NCI-H146 (cell line): ENCODE measurements around the gene ENTR1.
A peak's percentile ranks its signal among the peaks of the same experiment; 100 is the strongest.
"Not testable (repeated sequence)": the region's sequence is repeated elsewhere in the genome, so short reads cannot be mapped to it uniquely, and the experiment has no call there.

Experiments
- DNase-seq: peaks from one replicate; lab custom pipeline; 2025; lab: John Stamatoyannopoulos, UW

The ENTR1 gene

DNA sequence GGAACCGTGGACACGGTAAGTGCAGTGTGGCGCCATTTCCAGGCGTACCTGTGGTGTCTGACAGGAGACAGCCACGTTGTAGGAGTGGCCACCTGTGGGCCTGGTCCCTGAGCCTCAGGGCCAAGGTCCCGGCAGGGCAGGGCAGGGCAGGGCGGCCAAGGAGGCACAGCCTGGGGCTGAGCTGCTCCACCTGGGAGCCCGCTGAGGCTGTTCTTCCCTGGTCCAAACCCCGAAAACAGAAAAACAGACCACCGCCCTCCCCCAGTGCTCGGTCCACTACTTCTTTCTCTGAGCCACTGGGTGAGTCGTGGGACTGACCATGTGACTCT, 8.6 kb upstream of the ENTR1 start:
- no peak for DNase-seq

DNA sequence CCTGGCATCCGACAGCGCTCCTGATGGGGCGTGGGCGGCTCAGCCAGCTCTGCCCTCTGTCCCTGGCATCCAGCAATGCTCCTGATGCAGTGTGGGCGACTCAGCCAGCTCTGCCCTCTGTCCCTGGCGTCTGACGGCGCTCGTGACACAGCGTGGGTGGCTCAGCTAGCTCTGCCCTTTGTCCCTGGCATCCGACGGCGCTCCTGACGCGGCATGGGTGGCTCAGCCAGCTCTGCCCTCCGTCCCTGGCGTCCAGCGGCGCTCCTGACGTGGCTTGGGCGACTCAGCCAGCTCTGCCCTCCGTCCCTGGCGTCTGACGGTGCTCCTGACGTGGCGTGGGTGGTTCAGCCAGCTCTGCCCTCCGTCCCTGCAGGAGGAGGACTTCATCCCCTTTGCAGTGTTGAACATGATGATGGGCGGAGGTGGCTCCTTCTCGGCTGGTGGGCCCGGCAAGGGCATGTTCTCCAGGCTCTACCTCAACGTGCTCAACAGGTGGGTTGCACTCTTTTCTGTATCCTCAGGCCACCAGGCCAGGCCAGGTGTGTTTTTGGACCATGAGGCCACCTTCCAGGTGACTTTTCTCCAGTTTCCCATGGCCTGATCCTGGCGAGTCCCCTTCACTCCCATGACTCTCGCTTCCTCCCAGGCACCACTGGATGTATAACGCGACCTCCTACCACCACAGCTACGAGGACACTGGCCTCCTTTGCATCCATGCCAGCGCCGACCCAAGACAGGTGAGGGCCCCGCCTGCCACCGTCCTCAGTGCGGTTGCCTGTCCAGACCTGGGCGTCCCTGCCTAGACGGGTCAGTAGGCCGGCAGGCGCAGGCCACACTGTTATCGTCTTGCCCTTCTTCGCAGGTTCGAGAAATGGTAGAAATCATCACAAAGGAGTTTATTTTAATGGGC, 8.0 kb upstream of the ENTR1 start:
- DNase-seq: no peak

GRCh38 chr9:136416914-136417313, 6.5 kb upstream of the ENTR1 start:
- no peak for DNase-seq

- no peak for DNase-seq
Measured at GRCh38 chr9:136416427-136416826, 6.0 kb upstream of the ENTR1 start.

DNA sequence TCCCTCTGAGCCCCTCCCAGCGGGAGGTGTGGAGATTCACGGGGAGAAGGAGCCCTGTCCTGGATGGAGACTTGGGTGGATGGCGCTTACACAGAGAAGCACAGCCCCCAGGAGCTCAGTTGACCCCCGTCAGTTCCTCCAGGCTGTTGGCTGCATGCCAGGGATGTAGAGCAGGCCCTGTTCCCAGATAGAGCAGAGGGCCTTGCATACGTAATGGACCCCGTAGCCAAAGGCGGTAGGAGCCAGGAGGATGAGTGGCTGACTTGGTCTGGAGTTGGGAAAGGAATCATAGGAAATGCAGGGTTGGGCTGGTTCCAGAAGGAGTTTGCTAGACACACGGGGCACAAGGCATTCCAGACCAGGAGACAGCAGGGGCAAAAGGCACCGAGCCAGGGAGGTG, 2.5 kb upstream of the ENTR1 start:
- DNase-seq: no peak

GRCh38 chr9:136411378-136411777, 964 bp upstream of the ENTR1 start:
- no peak for DNase-seq

- DNase-seq: peak; percentile 16
Measured at GRCh38 chr9:136409557-136410455, 608 bp downstream of the ENTR1 start.

- no peak for DNase-seq
Measured at GRCh38 chr9:136407911-136408310, 2.5 kb downstream of the ENTR1 start.

DNA sequence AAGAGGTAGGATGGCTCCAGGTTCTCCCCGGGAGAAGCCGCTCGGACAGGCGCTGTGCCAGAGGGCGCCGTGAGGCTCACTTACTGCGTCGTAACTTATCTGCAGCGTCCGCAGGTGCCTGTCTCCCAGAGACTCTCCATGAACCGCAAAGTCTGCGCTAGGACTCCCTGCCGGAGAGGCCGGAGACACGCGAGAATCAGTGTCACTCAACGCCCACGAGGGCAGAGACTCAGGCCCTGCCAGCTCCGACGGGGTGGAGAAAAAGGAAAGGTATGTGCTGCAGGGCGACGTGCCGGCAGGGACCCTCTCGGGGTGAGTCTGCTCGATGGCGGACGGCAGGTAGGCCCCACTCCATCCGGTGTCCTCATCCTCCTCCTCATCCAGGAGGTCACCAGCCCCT, 3.4 kb downstream of the ENTR1 start:
- not testable (repeated sequence) for DNase-seq

DNA sequence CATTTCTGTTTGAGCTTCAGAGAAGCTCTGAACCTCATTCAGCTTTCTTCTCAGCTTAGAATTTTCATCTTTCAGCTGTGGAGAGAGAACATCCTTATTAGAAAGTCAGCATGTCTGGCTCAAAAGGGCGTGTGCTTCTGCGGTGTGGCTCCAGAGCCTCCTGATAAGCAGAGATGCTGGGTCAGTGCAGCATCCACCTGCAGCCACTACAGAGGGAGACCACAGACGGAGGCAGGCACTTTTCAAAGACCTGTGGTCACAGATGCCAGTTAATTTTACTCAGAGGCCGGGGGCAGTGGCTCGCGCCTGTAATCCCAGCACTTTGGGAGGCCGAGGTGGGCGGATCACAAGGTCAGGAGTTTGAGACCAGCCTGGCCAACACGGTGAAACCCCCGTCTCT, 4.5 kb downstream of the ENTR1 start:
- DNase-seq: not testable (repeated sequence)

- DNase-seq: no peak
Measured at GRCh38 chr9:136405481-136405880, 4.9 kb downstream of the ENTR1 start.

GRCh38 chr9:136404801-136405136, 5.6 kb downstream of the ENTR1 start:
- no peak for DNase-seq

DNA sequence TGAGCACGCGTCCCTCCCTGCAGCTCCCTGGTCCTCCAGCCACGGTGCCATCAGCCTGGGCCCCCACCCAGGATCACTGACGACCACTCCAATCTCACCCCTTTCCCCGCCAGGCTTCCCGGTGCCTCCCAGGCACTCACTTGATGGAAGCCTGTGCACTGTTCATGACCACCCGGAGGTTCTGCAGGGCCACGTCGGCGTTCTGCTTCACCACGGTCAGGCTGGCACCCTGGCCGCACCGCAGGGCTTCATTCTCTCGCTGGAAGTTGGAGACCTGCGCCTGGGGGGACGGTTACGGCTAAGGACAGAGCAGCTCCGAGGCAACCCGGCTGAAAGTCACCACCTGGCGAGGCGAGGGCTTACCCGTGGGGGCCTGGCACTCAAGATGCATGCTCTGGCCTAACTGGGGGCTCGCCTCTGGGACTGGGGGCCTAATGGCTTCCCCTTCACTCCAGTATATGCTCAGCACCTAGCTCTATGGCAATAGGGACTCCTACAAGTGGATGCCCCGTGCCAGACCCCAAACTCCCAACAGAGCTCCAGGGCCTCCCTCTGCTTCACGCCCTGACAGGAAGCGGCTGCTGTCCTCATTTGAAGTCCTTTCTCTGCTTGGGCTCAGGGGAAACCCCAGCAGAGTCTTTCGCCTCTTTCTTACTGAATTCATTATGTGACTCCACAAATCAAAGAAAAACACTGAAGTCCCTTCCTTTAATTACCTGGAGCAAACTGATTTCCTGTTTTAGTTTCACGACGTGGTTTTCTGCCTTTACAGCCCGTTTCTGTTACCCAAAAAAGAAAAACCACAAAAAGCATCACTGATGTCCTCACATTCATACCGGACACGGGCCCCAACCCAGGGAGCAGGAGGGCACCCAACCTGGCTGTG, 6.3 kb downstream of the ENTR1 start:
- DNase-seq: no peak

- no peak for DNase-seq
Measured at GRCh38 chr9:136403538-136403914, 6.9 kb downstream of the ENTR1 start.

- no peak for DNase-seq
Measured at GRCh38 chr9:136402067-136402466, 8.3 kb downstream of the ENTR1 start.

GRCh38 chr9:136401173-136401922, 9.1 kb downstream of the ENTR1 start:
- DNase-seq: no peak

DNA sequence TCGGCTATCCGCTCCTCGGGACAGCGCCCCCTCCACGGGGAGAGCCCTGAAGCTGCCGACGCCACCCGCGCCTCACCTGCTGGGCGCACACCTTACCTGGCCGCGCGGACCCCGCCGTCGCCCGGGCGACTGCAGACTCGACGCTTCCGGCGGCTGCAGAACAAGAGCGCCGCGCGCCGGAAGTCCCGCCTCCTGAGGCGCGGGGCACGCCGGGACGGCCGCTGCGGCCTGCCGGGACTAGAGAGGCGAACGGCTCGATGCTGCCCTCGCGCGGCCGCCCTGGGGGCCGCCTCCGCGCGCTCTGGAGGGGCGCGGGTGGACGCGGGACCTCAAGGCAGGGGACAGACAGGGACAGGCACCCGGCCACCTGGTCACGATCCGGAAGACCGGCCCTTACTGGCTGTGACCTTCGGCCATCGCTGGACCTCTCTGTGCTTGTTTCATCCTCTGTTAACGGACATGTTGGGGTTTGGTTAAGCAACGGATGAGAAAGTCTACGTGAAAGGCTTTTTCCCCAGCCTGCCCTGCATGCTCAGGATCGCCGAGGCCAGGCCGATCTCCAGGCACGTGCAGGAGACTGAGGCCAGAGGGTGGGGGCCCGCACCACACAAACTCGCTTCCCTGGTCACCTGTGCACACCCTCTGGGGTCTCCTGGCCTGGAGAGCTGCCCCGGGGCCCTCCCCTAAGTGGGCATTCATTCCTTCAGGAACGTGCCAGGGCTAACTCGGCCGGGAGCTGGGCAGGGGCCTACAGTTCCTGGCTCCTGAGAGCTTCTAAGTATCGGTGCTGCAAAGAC, 10.2 kb downstream of the ENTR1 start, which contains the start of gene SNAPC4:
SNAPC4 (minus strand) TSS at position 133 of the 797 bp plus-strand sequence. CDS start 1,742 bp downstream, outside the sequence.
- peak; percentile 84 for DNase-seq

DNA sequence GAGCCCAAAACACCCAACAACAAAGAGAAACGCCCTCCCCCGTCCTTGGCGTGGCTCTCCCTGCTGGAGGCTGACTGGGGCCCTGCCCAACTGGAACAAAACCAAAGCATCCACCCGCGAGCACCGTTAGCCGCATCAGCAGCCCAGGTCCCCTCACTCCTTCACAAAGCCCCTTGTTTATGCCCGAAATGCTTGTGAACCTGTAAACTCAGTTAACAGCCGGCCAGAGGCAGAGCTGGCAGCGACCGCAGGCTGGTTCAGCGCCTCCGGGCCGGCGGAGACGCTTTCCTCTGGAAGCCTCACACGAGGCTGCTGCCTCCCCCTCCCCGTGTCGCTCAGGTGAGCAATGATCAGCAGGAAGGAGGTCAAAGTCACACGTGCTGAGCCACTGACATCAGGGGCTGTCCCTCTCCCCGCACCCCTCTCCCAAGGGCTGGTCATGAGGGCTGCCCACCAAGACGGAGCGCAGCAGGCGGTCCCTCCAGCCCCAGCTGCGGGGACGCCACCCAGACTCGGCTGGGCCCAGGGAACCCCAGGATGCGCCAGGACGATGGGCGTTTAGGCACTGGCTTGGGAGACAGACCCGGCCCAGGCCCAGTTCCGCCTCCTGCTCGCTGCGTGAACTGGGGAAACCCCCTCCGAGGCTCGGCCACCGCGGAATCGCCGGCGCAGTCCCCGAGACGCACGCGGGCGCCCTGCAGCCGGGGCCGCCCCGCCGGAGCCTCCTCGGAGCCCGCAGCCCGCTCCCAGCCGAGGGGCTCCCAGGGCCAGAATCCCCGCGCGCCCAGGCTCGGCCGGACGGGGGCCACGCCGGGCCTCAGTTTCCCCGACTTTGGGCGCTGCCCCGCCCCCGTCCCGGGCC, 11.0 kb downstream of the ENTR1 start:
- peak; percentile 34 for DNase-seq

- no peak for DNase-seq
Measured at GRCh38 chr9:136398286-136398685, 12.1 kb downstream of the ENTR1 start.

DNA sequence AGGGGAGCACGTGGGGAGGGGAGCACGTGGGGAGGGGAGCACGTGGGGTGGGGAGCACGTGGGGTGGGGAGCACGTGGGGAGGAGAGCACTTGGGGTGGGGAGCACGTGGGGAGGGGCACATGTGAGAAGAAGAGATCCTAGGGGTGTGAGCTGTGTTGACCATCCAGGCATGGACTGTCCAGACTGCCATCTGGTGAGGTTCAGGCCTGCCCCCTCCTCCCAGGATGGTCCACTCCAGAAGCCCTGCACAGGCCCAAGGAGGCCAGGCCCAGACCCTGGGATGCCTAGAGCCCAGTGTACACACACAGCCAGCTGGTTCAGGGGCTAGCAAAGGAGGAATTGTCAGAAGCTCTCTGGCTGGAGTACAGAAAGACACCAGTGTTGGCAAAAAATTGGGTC, 12.8 kb downstream of the ENTR1 start:
- no peak for DNase-seq
